ENCODE data around the gene PIK3AP1.
"Not testable (repeated sequence)": the region's sequence is repeated elsewhere in the genome, so short reads cannot be mapped to it uniquely, and the experiment has no call there.

Gene PIK3AP1

GRCh38 chr10:96720422-96721206 is at the start of gene PIK3AP1:
TSS of gene PIK3AP1 (minus strand) at chr10:96720514. CDS start at chr10:96720394, 120 bp downstream.
- DNase-seq (ENCODE audit: low read depth): peak; percentile 14

GRCh38 chr10:96768136-96768535 is 47.8 kb upstream of the PIK3AP1 start:
- DNase-seq (ENCODE audit: low read depth): no peak

- DNase-seq (ENCODE audit: low read depth): no peak
These were observed 47.3 kb upstream of the PIK3AP1 start for GRCh38 chr10:96767611-96768010.

- DNase-seq (ENCODE audit: low read depth): peak; percentile 62
These were observed 45.3 kb upstream of the PIK3AP1 start for GRCh38 chr10:96765406-96766240.

GRCh38 chr10:96764425-96765060 is 44.2 kb upstream of the PIK3AP1 start:
- DNase-seq (ENCODE audit: low read depth): no peak

GRCh38 chr10:96758423-96758822 is 38.1 kb upstream of the PIK3AP1 start:
- DNase-seq (ENCODE audit: low read depth): no peak

GRCh38 chr10:96756111-96756903 is 36.0 kb upstream of the PIK3AP1 start:
- no peak for DNase-seq (ENCODE audit: low read depth)

GRCh38 chr10:96753956-96754355 is 33.6 kb upstream of the PIK3AP1 start:
- DNase-seq (ENCODE audit: low read depth): no peak

- DNase-seq (ENCODE audit: low read depth): no peak
These were observed 32.1 kb upstream of the PIK3AP1 start for GRCh38 chr10:96752375-96752774.

GRCh38 chr10:96750316-96750715 is 30.0 kb upstream of the PIK3AP1 start:
- DNase-seq (ENCODE audit: low read depth): not testable (repeated sequence)

GRCh38 chr10:96747734-96748550 is 27.6 kb upstream of the PIK3AP1 start:
- DNase-seq (ENCODE audit: low read depth): no peak

- DNase-seq (ENCODE audit: low read depth): no peak
These were observed 26.2 kb upstream of the PIK3AP1 start for GRCh38 chr10:96746503-96746902.

- DNase-seq (ENCODE audit: low read depth): no peak
These were observed 25.6 kb upstream of the PIK3AP1 start for GRCh38 chr10:96745950-96746349.

GRCh38 chr10:96743988-96744585 is 23.8 kb upstream of the PIK3AP1 start:
- DNase-seq (ENCODE audit: low read depth): no peak

GRCh38 chr10:96741557-96741956 is 21.2 kb upstream of the PIK3AP1 start:
- DNase-seq (ENCODE audit: low read depth): not testable (repeated sequence)

GRCh38 chr10:96740579-96741281 is 20.4 kb upstream of the PIK3AP1 start:
- DNase-seq (ENCODE audit: low read depth): no peak

- DNase-seq (ENCODE audit: low read depth): no peak
These were observed 19.8 kb upstream of the PIK3AP1 start for GRCh38 chr10:96740141-96740540.

GRCh38 chr10:96737307-96737902 is 17.1 kb upstream of the PIK3AP1 start:
- DNase-seq (ENCODE audit: low read depth): not testable (repeated sequence)

GRCh38 chr10:96724621-96725020 is 4.3 kb upstream of the PIK3AP1 start:
- no peak for DNase-seq (ENCODE audit: low read depth)

GRCh38 chr10:96721207-96721572 is 876 bp upstream of the PIK3AP1 start:
- DNase-seq (ENCODE audit: low read depth): no peak

Measured in activated T-helper 9 cell treated with anti-CD3 and anti-CD28 coated beads, Interleukin-2, amount 50 U/mL, for 16 hours (primary cell).